ENCODE data around the gene NRP2.

Gene NRP2, protein sequence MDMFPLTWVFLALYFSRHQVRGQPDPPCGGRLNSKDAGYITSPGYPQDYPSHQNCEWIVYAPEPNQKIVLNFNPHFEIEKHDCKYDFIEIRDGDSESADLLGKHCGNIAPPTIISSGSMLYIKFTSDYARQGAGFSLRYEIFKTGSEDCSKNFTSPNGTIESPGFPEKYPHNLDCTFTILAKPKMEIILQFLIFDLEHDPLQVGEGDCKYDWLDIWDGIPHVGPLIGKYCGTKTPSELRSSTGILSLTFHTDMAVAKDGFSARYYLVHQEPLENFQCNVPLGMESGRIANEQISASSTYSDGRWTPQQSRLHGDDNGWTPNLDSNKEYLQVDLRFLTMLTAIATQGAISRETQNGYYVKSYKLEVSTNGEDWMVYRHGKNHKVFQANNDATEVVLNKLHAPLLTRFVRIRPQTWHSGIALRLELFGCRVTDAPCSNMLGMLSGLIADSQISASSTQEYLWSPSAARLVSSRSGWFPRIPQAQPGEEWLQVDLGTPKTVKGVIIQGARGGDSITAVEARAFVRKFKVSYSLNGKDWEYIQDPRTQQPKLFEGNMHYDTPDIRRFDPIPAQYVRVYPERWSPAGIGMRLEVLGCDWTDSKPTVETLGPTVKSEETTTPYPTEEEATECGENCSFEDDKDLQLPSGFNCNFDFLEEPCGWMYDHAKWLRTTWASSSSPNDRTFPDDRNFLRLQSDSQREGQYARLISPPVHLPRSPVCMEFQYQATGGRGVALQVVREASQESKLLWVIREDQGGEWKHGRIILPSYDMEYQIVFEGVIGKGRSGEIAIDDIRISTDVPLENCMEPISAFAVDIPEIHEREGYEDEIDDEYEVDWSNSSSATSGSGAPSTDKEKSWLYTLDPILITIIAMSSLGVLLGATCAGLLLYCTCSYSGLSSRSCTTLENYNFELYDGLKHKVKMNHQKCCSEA

DNA sequence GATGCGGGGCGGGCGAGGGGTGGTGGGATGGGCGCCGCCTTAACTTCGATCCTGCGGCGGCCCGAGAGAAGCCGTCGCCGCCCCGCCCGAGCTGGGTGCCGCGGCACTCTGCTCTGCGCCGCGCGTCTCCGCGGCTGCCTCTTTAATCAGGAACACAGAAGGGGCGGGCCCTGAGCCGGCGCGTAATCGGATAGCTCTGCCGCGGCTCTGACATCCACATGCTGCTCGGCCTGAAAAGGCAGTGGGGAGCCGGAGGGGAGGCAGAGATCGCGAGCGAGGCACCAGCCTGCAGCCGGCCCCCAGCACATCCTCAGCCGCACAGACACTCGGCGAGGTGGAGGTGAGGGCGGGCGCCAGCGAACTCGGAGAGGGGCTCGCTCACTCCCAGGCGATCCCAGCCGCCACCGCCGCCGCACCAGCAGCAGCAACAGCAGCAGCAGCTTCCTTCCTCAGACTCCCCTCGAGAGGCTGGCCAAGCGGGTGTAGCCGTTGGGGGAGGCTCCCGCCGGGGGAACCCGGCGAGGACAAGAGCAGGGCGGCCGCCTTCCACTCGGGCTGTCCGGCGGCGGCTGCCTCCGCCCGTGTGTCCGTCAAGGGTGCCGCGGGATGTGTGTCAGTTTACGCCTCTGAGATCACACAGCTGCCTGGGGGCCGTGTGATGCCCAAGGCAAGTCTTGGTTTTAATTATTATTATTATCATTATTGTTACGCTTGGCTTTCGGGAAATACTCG lies at the start of gene NRP2:
TSS of gene NRP2 (plus strand) at position 263 of the 732 bp plus-strand sequence. CDS start 790 bp downstream, outside the sequence.
- H3K9ac ChIP-seq (ENCODE audit: low read depth, low read length): peak within 1 kb of the TSS; percentile 73; the same call in 1 of the 2 replicates
- H3K27me3 ChIP-seq (ENCODE audit: insufficient read depth, low read length): peaks cover 63% of the 10 kb centered on the region
- H3K36me3 ChIP-seq (ENCODE audit: insufficient read depth, low read depth, low read length): no peaks in the 10 kb centered on the region
- H3K4me3 ChIP-seq (ENCODE audit: low read length): peak within 1 kb of the TSS; percentile 81
- H3K9me3 ChIP-seq (ENCODE audit: insufficient read depth, low read depth, low read length): no peaks in the 10 kb centered on the region
- H3K4me1 ChIP-seq (ENCODE audit: insufficient read depth, low read length): peaks cover 20% of the 10 kb centered on the region
- no peak within 1 kb of the TSS for H3K27ac ChIP-seq (ENCODE audit: low read length)

DNA sequence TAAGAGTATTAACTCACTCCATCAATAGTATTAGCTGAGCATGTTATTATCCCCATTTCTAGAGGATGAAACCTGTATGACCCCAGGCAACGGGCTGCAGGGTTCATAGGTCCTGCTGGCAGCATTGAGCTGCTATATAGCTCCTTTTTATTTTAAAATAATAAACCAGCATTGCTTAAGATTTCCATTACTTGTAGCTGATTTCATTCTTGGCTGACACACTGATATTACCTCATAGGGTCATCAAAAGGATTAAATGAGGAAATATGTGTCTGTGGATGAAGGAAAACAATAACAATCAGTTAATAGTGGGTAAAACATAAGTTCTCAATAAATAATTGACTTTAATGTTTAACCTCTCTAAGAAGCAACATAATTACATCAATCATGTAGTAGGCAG lies 48.3 kb upstream of the NRP2 start:
- Histone ChIP-seq H3K9me3 (ENCODE audit: insufficient read depth, low read depth, low read length) (no peaks in the 10 kb centered on the region), H3K27ac (ENCODE audit: low read length) (no peak overlapping the region), H3K4me3 (ENCODE audit: low read length) (no peak overlapping the region), H3K27me3 (ENCODE audit: insufficient read depth, low read length) (no peaks in the 10 kb centered on the region), H3K9ac (ENCODE audit: low read depth, low read length) (no peak overlapping the region), H3K36me3 (ENCODE audit: insufficient read depth, low read depth, low read length) (no peaks in the 10 kb centered on the region), H3K4me1 (ENCODE audit: insufficient read depth, low read length) (peaks cover 11% of the 10 kb centered on the region; the same call in 1 of the 2 replicates)

DNA sequence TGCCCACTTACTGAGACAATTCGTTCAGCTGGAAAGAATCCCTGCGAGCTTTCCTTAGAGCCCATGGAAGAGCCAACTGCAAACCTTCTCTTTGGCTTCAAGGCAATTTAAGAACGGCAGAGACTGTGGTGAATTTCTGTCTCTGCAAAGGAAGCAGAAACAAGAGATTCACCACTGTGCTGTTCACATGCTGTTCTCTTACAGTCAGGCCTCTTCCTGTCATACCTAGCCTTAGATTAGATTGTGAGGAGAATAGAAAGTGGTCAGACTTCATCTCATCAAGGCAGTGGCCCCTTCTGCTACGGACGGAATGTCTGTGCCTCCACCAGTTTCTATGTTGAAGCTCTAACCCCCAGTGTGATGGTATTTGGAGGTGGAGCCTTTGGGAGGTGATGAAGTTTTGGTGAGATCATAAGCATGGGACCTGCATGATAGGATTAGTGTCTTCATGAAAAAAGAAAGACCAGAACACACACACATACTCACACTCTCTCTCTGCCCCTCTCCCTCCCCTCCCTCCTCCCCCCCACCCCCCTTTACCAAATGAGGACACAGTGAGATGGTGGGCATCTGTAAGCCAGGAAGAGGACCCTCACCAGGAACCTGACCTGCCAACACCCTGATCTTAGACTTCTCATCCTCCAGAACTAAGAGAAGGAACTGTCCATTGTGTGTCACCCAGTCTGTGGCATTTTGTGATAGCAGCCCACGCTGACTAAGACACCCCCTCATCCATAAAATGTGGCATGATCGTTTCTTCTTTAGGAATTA lies 45.6 kb upstream of the NRP2 start:
- Histone ChIP-seq H3K36me3 (ENCODE audit: insufficient read depth, low read depth, low read length) (no peaks in the 10 kb centered on the region), H3K9me3 (ENCODE audit: insufficient read depth, low read depth, low read length) (no peaks in the 10 kb centered on the region), H3K27ac (ENCODE audit: low read length) (no peak overlapping the region), H3K4me1 (ENCODE audit: insufficient read depth, low read length) (no peaks in the 10 kb centered on the region), H3K9ac (ENCODE audit: low read depth, low read length) (no peak overlapping the region), H3K4me3 (ENCODE audit: low read length) (no peak overlapping the region), H3K27me3 (ENCODE audit: insufficient read depth, low read length) (no peaks in the 10 kb centered on the region)

DNA sequence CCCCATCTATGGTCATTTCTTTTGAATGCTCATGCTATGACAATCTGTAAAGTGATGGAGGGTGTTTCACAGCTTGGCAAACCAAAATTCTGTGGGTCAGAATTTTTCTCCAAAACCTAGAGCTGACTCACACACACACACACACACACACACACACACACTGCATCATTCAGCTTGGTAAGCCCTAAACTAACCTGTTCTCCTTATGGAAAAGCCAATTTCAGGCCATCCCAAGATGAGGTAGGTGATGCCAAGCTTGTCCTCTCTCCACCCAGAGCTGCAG lies 45.0 kb upstream of the NRP2 start:
- Histone ChIP-seq H3K9me3 (ENCODE audit: insufficient read depth, low read depth, low read length) (no peaks in the 10 kb centered on the region), H3K36me3 (ENCODE audit: insufficient read depth, low read depth, low read length) (no peaks in the 10 kb centered on the region), H3K27ac (ENCODE audit: low read length) (no peak overlapping the region), H3K27me3 (ENCODE audit: insufficient read depth, low read length) (no peaks in the 10 kb centered on the region), H3K4me1 (ENCODE audit: insufficient read depth, low read length) (no peaks in the 10 kb centered on the region), H3K9ac (ENCODE audit: low read depth, low read length) (no peak overlapping the region), H3K4me3 (ENCODE audit: low read length) (no peak overlapping the region)

DNA sequence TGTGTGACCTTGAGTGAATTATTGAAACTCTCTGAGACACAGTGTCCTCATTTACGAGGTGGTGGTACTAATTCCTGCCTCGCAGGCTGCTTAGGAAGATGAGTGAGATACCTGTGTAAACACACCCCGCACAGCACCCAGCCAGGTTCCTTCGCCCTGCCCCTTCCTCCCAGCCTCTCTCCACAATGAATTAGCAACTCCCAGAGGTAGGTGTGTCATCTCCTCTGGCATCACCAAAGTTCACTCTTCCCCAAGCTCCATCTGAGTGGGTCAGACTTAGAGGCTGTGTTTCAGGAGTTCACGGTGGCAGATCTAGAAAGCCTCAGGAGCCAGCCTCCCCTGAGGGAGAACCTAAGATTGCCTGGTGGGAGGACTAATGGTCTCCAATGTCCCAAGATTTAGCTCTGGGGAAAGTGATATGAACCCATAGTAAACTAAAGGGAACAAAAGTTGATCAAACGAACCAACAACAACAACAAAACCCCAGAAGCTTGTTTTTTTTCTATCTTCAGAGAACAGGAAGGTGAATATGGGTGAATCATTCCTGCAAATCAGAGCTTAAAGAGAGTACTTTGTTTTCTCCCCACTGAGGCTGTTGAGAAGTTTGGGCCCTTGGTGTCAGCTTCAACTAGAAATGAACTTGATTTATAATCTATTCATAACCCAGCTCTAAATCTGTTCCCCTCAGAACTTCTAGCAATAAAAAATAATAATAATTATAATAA lies 44.4 kb upstream of the NRP2 start:
- Histone ChIP-seq H3K4me3 (ENCODE audit: low read length) (no peak overlapping the region), H3K4me1 (ENCODE audit: insufficient read depth, low read length) (no peaks in the 10 kb centered on the region), H3K27ac (ENCODE audit: low read length) (no peak overlapping the region), H3K9me3 (ENCODE audit: insufficient read depth, low read depth, low read length) (no peaks in the 10 kb centered on the region), H3K36me3 (ENCODE audit: insufficient read depth, low read depth, low read length) (no peaks in the 10 kb centered on the region), H3K27me3 (ENCODE audit: insufficient read depth, low read length) (no peaks in the 10 kb centered on the region), H3K9ac (ENCODE audit: low read depth, low read length) (no peak overlapping the region)

DNA sequence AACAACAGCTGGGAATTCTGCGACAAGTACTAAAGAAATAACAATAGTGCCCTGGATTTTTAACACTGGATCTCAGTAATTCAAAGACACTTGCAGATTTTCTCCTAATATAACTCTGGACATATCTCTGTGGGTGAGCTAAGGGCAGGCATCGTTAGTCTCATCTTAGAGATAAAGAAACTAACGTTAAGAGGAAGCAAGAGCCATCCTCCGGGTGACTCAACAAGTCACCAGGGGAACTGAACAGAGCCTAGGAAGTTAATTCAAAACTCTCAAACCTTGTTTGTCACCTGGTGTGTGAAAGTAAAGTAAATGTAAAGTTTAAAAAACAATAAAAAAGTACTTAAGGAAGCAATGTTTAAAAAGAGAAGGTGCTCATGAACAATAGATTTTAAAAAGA lies 41.6 kb upstream of the NRP2 start:
- Histone ChIP-seq H3K27ac (ENCODE audit: low read length) (no peak overlapping the region), H3K36me3 (ENCODE audit: insufficient read depth, low read depth, low read length) (no peaks in the 10 kb centered on the region), H3K4me3 (ENCODE audit: low read length) (no peak overlapping the region), H3K9me3 (ENCODE audit: insufficient read depth, low read depth, low read length) (no peaks in the 10 kb centered on the region), H3K9ac (ENCODE audit: low read depth, low read length) (no peak overlapping the region), H3K4me1 (ENCODE audit: insufficient read depth, low read length) (no peaks in the 10 kb centered on the region), H3K27me3 (ENCODE audit: insufficient read depth, low read length) (no peaks in the 10 kb centered on the region)

DNA sequence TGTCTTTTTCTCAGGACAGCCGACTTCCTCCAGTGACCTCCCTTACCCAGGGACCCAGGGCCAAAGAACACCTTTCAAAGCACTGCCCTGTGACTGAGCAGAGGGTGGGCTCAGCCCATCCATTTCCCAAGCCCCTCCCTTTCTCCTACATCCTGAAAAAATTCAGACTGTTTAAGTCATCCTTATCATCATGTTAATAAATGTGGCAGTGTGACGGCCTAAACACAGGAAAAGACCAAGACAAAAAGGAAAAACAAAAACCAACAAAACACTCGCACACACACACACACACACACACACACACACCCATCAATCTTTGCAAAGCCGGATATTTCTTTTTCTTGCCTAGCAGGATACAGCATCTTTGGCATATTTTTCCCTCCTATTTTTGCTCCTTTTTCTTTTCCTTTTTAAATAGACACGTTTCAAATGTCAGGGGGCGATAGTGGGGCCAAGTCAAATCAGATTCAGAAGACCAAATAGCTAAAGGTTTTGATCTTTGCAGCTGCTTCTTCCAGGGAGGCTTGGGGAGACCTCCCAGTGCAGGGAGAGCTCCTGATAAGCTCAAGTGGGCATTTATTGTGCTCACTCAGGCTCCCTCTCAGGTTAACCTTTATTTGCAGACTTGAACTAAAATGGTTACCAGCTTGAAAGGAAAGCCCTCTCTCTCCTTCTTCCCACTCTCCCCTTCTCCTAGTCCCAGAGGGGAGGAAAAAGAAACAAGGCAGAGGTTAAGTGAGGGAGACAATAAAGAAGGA lies 39.5 kb upstream of the NRP2 start:
- Histone ChIP-seq H3K4me1 (ENCODE audit: insufficient read depth, low read length) (peaks cover 9% of the 10 kb centered on the region; the same call in 1 of the 2 replicates), H3K27ac (ENCODE audit: low read length) (no peak overlapping the region), H3K36me3 (ENCODE audit: insufficient read depth, low read depth, low read length) (no peaks in the 10 kb centered on the region), H3K27me3 (ENCODE audit: insufficient read depth, low read length) (no peaks in the 10 kb centered on the region), H3K9me3 (ENCODE audit: insufficient read depth, low read depth, low read length) (no peaks in the 10 kb centered on the region), H3K9ac (ENCODE audit: low read depth, low read length) (no peak overlapping the region), H3K4me3 (ENCODE audit: low read length) (no peak overlapping the region)

DNA sequence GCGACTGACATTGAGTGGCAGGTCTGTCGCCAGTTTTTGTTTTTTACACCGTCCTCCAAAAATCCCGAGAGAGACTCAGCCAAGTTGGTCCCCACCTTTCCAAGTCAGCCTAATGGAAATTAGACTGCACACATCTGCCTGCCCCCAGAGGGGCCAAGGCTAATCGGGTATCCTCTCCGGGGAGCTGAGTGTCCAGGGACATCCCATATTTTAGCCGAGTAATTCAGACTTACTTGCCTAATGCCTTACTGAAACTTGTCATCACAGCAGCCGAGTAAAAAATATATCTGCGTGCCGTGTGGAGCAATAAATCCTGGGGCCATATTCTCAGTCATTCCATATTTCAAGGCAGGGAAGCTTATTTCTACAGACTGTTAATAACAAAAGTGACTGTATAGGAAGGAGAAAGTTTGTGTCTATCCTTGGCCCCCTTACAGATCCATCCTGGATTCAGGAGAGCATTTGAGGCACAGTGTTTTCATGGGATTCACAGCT lies 38.9 kb upstream of the NRP2 start:
- no peaks in the 10 kb centered on the region for H3K9me3 ChIP-seq (ENCODE audit: insufficient read depth, low read depth, low read length)
- no peak overlapping the region for H3K9ac ChIP-seq (ENCODE audit: low read depth, low read length)
- H3K27ac ChIP-seq (ENCODE audit: low read length): no peak overlapping the region
- H3K27me3 ChIP-seq (ENCODE audit: insufficient read depth, low read length): no peaks in the 10 kb centered on the region
- H3K4me1 ChIP-seq (ENCODE audit: insufficient read depth, low read length): peaks cover 9% of the 10 kb centered on the region; the same call in 1 of the 2 replicates
- no peak overlapping the region for H3K4me3 ChIP-seq (ENCODE audit: low read length)
- no peaks in the 10 kb centered on the region for H3K36me3 ChIP-seq (ENCODE audit: insufficient read depth, low read depth, low read length)

DNA sequence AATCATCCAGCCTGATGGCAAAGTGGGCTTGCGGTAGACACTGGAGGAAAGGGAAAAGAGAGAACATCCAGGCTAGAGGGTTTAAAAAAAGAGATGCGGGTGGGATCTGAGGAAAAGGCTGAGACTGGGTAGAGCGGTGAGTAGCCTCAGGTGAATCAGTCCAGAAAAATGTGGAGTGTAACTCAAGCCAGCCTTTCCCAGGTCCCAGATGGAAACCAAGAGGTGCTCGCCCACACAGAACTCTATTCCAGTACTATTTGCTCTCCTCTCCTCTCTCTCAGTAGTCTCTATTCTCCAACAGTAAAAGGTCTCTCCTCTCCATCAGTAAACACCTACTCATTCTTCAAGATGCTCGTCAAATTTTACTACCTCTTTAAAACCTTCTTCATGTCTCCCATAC lies 38.3 kb upstream of the NRP2 start:
- no peak overlapping the region for H3K27ac ChIP-seq (ENCODE audit: low read length)
- H3K4me1 ChIP-seq (ENCODE audit: insufficient read depth, low read length): peaks cover 9% of the 10 kb centered on the region; the same call in 1 of the 2 replicates
- no peaks in the 10 kb centered on the region for H3K9me3 ChIP-seq (ENCODE audit: insufficient read depth, low read depth, low read length)
- no peaks in the 10 kb centered on the region for H3K27me3 ChIP-seq (ENCODE audit: insufficient read depth, low read length)
- H3K36me3 ChIP-seq (ENCODE audit: insufficient read depth, low read depth, low read length): no peaks in the 10 kb centered on the region
- H3K4me3 ChIP-seq (ENCODE audit: low read length): no peak overlapping the region
- H3K9ac ChIP-seq (ENCODE audit: low read depth, low read length): no peak overlapping the region

DNA sequence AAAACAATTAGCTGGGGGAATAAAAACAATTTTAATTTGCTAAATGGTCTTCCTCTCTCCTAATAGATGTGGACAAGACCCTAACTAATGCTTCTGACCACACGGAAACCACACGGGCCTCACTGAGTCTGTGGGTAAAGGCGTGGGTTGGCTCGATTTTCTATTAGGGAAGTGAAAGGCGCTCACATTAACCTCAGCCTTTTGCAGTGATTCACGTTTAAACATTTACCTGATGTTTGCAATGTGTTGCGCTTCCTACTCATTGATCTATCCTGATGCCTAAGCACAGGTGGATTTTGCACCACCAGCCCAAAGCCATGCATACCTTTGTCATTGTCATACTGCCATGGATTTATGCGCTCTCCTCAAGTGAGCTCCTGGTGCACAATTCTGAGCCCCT lies 35.6 kb upstream of the NRP2 start:
- H3K4me3 ChIP-seq (ENCODE audit: low read length): no peak overlapping the region
- H3K4me1 ChIP-seq (ENCODE audit: insufficient read depth, low read length): peaks cover 22% of the 10 kb centered on the region
- no peaks in the 10 kb centered on the region for H3K27me3 ChIP-seq (ENCODE audit: insufficient read depth, low read length)

More for the DNA sequence above, 35.6 kb upstream of the NRP2 start:
- Histone ChIP-seq H3K36me3 (ENCODE audit: insufficient read depth, low read depth, low read length) (no peaks in the 10 kb centered on the region), H3K27ac (ENCODE audit: low read length) (no peak overlapping the region), H3K9ac (ENCODE audit: low read depth, low read length) (no peak overlapping the region), H3K9me3 (ENCODE audit: insufficient read depth, low read depth, low read length) (no peaks in the 10 kb centered on the region)

All from iPS-20b (cell line).